Fibroblast of skin of right biceps (primary cell): ENCODE measurements around the gene ARID1B.

ENCODE experiments used
- DNase-seq: peaks from one replicate; pipeline ENCODE4 v3.0.0-alpha.2; 2013

ARID1B gene

DNA sequence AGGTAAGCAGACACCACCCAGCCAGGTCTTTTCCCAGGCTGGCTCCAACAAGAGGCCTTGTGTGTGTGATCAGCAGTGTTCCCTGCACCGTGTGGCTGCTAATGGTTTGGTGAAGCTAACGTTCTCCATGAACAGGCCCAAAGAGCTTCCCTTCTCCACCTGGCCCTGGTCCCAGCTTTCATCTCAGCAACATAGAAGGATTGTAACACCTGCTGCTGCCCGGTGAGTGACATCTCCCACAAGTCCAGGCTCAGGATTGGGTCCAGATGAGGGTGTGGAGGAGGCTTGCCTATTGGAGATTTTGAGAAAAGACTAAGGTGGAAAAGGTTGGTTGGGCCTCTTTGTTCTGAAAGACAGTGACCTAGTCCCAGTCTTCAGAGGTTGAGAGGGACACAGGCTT, 456.5 kb downstream of the ARID1B start:
- no peak for DNase-seq

DNA sequence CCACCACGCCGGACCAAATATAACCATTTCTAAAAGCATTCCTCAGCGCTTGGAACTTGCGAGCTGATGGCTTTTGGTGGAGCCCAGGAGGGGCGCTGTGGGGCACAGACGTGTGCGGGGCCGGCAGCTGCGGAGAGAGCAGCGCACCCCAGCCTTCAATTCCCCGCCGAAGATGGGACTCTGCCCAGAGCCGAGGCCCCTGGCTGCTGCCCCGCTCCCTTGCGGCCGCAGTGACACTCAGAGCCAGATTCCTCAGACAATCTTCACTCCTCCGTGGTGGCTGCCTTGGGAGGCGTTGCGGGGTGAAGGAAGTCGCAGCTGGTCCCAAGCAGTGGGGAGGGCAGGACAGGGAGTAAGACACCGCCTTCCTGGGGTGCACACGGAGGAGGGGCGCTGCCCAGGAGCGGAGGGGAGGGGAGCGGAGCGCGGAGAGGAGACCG, 458.4 kb downstream of the ARID1B start:
- DNase-seq, result peak; percentile 61

DNA sequence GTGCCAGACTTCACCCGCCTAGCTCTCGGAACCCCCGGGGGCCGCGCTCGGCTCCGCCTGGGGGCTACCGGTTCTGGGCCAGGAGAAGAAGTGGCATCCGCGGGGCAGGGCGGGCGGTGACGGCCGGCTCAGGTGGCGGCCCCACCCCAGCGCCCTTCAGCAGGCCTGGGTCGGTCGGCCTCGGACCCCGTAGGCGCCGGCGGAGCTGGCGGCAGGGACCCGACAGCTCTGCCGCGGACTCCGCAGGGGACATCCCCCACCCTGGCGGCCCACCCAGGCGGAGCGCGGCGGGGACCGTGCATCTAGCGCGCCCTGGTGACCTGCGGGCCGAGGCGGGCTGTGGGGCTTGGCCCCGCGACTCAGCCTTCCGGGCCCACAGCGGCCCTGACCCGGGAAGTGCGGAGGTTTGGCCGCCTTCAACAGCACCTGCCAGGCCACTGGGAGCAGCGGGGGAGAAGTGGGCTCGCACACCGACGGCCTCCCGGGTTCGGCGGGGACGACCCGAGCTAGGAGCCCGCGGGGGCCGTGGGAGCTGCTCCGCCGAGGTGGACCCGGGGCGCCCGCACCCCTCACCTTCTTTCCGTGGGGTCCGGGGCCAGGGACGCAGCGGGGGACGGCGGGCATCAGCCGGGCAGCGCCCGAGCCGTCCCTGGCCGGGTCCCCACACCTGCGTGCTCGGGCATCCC, 459.0 kb downstream of the ARID1B start:
- no peak for DNase-seq

DNA sequence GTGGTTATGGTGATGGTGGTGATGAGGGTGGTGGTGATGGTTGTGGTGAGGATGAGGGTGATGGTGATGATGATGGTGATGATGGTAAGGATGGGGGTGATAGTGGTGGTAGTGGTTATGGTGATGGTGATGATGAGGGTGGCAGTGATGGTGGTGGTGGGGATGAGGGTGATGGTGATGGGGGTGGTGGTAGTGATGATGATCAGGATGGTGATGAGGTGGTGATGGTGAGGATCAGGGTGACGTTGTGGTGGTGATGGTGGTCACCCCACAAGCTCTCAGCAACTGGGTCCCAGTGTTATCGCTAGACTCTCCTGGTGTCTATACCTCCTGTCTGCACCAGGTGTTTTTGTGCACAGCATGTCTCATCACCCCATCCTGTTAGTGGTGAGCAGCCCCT, 461.2 kb downstream of the ARID1B start:
- no peak for DNase-seq

DNA sequence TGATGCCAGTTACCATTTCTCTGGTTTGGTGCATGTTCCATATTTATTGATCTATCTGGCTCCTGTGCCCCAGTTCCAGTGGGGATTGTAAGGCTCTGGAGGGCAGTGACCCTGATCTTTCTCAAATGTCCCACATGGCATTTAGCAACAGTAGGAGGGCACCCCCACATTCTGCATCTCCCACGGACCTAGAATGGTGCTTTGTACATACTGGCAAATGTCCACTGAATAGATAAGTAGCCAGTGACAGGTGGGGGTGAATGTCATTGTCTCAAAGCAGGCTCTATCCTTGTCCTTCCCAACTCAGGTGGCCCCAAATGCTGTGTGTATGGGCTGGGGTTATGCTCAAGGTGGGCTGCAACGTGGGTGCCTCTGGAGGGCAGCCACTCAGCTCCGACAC, 462.0 kb downstream of the ARID1B start:
- no peak for DNase-seq

DNA sequence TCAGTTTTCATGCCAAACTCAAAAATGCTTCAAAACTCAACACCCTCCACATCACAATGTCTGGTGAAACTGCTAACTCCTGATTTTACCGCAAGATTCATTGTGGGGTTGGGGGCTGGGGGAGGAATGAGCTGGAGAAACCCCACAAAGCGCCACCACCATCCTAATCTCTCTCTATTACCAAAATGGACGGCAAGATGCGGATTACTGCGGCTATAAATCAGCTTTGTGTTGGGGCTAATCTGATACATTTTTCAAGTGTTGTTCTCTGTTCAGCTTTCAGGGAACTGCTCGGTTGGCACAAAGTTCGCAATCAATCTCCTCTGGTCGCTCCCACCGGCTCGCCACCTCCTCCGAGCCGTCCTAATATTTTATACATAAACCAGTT, 462.5 kb downstream of the ARID1B start:
- DNase-seq, result no peak

DNA sequence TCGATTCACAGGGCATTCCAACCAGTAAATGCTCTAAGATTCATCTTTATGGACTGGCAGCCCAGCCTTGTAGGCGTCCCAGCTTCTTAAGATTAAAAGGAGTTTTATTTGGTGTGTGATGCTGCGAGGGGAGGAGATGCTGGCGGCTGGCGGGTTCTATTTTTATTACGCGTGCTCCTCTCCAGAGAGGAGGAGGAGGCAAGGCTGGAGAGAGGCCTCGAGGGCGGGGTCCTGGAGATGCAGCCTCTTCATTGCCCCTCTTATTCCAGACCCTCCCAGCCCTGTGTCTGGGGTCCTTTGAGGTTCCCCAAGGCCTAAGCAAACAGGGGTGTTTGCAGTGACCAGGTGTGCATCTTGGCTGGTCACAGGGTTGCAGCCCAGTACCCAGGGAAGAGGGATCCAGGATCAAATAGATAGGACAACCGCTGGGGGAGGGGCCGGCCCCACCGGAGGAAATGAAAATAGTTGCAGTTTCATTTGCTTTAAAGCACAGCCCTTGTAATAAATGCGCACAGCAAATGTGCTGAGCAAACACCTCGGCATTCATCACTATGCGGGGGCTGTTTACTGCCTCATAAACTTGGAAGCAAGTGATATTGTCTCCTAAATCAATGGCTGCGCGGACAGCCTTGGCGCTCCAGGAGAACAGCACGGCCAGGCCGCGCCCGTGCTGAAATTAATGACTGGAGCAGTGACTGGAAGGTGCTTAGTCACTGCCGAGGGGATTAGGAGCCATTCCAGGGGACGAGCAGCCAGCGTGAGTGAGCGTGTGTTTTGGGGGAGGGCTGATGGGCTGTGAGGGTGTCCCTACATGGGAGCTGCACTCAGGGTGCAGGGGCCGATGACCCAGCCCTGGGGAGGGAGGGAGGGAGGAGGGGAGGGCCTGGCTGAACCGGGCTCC, 463.1 kb downstream of the ARID1B start:
- DNase-seq, result peak; percentile 88

DNA sequence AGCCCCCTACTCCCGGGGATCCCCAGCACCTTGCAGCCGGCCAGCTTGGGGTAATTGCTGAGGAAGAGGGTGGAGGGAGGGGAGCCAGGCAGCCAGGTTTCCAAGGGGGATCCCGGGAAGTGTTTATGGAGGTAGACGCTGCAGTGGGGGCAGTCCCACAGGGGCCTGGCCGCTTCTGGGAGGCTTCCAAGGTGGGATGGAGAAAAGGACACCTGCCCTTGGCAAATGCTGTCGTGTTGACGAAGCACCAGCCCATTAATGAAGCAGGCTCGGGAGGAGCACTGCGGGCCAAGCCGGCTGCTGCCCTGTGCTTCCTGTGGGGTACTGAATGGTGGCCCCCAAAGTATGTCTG, 463.8 kb downstream of the ARID1B start:
- no peak for DNase-seq

DNA sequence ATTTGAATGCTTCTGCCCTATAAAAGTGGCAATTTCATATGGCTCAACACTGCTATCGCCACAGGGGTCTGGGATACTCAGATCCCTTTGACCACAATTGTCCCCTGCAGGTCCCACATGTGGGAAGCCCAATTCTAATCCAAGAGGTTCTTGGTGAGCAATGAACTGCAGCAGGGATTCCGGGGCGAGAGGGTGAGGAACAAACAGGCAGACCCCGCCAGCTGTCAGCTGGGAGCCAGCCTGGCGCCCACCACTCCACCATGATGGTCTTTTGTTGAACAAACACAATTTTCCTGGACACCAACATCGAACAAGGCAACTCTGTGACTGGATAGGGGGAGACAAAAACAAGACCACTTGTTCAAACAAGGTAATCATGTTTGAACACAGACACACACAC, 465.6 kb downstream of the ARID1B start:
- DNase-seq, result no peak

DNA sequence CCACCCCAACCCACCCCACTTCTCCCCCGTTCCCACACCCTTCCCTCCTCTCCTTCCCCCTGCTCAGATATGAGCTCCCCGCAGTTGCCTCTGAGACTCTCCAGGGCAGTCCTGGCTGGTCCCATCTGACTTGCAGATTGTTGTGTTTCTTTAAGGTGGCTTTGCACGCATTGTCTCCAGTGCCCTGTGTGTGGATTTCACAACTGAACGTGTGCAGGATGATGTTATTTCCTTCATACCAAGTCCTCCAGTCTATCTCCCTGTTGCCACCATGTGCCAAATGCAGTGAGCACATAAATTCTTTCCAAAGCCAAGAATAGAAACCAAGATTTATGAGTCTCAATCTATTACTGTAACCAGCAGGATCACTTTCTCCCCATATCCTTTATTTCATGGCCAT, 467.0 kb downstream of the ARID1B start:
- DNase-seq, result peak; percentile 90

DNA sequence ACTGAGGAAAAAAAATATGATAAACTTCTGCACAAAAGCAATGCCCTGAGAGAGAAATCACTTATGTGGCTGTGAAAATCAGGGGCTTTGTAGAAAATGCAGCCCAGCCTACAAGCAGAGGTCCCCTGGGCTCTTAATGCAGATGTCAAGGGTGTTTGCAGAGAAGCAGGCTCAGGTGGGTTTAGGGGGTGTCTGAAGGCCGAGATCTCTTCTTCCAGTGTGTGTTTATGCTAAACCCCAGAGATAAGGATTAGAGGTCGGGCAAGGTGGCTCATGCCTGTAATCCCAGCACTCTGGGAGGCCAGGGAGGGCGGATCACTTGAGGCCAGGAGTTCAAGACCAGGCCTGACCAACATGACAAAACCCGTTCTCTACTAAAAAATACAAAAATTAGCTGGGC, 467.6 kb downstream of the ARID1B start:
- DNase-seq, result no peak

DNA sequence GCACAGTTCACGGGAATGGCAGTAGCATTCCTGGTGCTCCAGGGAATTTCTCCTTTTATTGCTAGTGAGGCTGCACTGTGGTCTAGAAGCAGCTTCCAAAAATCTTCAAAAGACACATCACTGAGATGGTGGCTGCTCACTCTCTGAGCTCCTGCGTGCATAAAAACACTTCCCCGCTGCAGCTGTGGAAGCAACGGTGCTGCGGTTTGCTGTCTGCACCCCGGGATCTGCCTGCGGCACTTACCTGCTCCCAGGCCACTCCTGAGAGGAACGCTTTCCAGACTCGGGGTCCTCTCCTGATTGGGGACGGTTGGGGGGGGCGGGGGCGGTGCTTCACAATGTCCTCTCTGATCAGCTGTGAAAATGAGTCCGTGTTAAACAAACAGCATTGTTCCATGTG, 468.3 kb downstream of the ARID1B start:
- peak; percentile 11 for DNase-seq

DNA sequence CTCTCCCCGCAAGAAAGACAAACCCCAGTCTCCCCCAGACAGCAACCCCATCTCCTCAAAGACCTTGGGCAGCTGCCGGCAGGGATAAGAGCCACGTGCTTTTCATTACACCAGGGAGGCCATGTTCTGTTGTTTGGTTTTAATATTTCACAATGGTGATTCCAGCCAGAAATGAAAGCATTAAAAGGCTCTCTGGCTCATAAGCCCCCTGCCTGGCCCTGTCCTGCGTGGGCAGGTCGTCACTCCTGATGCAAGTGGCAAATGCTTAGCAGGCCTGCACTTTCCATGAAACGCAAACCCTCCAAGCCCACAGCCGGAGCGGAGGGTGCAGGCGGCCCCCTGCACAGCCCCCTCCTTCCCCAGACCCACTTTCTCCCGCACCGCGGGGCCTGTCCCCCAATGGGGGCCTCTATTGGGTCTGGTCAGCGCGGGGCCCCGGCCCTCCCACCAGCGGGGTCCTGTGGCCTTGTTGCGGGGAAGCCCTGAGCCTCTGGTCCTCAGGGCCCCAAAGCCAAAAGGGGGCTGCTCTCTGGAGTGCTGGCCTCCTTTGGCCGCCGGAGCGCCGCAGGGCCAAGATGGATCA, 469.0 kb downstream of the ARID1B start:
- DNase-seq, result peak; percentile 63

DNA sequence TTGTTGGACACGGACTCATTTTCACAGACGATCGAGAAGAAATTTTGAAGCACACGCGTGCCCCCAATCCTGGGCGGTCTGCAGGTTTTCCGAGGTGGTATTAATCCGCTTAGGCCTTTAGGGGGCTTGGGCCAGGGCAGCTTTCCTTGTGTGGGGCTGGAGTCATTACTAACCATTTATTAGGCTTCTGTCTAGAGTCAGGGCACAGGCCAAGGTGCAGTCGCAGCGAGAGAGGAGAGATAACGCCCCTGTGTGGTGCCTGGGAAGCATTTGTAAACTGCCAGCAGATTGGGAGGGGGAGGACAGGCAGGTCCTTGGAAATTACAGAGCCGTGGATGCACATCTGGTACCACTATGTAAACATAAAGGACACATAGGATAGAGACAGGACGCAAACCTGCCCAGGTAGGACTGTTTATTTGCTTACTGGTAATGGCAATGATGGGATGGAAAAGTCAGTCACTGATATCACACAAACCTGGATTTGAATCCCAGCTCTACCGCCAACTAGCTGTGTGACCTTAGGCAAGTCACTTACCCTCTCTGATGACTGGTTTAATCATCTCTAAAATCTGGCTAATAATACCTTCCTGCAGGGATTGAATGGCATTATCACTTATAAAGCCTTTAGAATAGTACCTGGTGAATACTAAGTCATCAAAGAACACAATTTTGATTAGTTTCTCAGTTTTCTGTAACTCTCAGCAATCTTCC, 469.8 kb downstream of the ARID1B start:
- DNase-seq, result no peak

DNA sequence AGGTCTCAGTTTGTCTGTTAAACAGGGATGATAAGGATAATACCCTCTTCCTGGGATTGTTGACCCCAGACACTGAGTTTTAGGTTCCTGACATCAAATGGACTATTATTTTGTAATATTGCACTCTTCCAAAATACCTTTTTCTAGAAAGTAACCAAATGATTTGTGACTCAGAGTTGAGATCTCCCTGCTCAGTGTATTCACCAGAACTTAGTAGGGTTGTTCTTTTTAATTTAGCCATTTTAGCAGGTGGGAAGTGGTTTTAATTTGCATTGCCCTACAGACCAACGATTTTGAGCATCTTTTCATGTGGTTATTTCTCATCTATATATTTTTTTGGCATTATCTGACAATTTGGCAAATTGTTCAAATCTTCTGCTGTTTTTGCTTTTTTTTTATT, 471.1 kb downstream of the ARID1B start:
- DNase-seq, result no peak

DNA sequence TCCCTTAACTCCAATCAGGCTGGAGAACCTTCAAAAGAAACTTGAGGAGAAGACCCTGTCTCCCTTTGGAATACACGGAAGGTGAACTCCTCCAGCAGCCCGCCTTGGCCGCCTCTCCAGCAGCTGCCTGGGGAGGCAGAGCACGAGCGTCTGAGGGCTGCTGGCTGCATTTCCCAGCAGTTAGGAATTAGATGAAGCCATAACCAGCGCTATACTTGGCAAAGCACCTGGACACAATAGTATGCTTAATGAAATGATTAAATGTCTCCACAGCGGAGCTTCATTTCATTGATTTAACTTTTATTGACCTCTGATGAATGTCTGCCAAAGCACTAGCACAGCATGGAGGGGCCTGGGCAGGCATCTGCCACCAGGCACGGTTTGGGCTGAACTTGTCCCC, 472.6 kb downstream of the ARID1B start:
- no peak for DNase-seq

DNA sequence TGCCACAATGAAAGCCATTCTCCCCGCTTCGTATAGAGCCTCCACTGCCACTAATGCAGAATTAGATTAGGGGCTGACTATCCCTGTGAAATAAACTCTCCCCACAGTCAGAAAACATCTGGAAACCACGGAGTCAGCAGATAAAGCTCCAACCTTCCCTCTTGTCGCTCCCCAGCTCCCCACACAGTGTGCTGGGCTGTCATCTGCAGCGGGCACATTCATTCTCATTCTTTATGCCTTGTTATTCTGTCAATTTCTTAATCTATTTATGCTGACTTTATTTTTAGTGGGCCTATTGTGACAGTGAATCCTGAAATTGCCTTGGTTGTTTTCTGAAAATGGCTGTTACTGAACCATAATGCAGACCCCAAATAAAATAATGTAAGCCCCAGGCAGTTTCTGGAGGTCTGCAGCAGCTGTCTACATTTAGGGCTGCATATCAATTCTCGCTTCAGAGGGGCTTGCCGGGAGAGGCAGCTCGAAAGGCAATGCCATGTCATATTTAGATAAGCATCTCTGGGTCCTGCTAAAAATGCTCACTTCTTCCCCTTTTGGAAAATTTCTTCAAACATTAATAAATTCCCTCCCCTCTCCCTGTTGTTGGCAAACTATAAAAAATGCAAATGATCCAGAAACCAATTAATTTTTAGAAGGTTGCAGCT, 474.5 kb downstream of the ARID1B start:
- DNase-seq, result no peak

DNA sequence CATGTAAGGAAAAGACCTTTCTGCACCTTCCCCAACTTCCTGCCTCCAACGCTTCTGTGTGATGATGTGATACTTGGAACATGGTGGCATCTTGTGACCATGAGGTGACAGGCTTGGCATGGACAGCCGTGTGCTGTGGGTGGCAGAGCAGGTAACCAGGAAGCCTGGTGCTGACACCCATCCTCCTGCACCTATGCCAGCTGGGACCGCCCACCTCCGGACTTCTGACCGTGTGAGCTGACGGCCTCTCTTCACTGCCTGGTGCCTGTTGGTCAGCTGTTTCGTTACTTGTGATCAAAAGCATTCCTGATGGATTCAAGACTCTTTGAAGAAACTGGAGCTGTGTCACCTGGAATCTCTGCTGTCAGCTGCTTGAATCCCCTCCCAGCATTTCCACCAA, 475.8 kb downstream of the ARID1B start:
- DNase-seq, result no peak

DNA sequence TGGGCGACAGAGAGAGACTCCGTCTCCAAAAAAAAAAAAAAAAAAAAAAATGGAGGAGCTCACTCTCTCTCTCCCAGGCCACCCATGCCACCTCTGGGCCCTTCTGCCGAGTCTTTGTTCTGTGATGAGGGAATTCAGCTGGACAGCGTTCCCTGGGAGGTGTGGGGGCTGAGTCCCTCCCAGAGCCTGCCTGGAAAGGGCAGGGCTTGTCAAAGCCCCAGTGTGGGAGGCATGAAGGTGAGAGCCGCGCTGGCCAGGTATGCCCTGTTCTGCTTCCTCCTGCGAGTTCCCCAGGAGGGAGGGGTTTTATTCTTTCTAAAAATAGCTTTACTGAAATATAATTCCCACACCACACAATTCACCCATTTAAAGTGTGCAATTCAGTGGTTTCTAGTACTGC, 476.5 kb downstream of the ARID1B start:
- DNase-seq, result no peak

DNA sequence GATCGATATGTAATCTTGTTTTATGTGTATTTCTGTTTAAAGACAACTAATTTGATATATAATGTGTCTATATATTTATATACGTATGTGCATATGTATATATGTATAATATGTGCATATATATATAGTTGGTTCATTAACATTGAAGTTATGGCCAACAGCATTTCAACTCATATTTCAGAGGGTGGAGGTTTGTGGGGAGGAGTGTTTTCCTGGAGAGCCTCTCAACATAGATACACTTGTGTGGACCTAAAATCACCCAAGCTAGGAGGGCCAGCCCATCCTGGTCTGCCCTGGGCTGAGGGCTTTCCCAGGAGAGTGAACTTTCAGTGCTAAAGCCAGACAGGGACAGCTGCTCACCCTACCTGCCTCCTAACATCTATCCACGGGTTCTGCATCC, 477.4 kb downstream of the ARID1B start:
- no peak for DNase-seq

DNA sequence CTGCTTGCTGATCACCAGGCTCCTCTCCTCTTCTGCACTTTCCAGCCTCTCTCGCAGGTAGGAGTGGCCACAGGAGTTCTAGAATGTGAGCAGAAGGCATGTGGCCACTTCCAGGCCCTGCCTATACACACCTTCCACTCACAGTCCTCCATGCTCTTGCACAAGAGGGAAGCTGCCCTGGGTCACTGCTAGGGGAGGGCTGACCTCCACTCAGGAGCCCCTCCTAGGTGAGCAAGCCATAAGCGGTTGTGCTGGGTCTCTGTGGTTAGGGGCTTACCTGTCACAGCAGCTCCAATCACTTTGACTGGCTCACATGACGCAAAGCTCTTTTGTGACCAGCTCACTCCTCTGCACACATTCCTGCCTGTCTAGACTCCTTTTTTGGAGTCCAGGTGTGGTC, 477.9 kb downstream of the ARID1B start:
- no peak for DNase-seq

DNA sequence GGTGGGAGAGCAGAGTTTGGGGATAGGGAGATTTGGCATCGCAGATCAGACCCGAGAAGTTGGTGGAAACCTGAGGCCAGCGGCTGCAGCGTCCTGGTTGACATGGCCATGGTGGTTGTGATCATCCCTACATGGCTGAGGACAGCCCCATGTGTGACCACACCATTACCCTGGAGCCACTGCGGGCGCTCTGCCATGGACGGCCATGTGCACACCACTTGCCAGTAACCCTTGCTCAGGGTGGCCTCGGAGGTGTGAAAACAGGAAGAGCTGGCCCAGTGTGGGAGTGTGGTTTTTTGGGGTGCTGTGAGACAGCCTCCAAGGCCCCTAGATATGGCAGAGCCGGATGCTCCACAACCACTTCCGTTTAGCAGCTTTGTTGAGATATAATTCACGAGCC, 481.7 kb downstream of the ARID1B start:
- no peak for DNase-seq

DNA sequence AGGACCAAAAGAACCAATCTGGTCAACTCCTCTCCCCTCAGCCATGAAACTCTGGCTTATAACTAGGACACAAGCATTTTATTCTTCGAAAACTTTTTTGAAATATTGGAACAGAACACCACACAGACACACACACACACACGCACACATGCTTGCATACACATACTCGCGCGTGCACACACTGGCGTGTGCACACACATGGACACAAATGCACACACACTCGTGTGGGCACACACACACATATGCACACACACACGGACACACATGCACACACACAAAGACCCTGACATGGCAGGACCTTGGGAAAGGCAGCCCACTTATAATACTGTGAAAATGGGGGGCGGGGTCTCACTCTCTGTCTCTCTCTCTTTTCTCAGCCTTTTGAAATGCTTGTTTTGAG, 482.3 kb downstream of the ARID1B start:
- DNase-seq, result no peak
